Left cardiac atrium (tissue), 4 donors: ENCODE data around the gene GGPS1. TPM values are rescaled to one million over a fixed set of nuclear protein-coding genes. Genes with fewer than 3 reads are reported as not detected.
"Not testable (repeated sequence)": the region's sequence is repeated elsewhere in the genome, so short reads cannot be mapped to it uniquely, and the experiment has no call there.

ENCODE experiments used
- ATAC-seq, 2 donors: fragments of 200-7000 bp; cut with Tn5 transposase; one replicate each; pipeline ENCODE4 v1.9.1; 2020; ENCODE audit warnings: mild to moderate bottlenecking in 2 of 2, moderate library complexity in 2 of 2
- DNase-seq: peaks from one replicate; pipeline ENCODE4 v3.0.0-alpha.2; 2020
- intact Hi-C, 2 donors: fragments of 100-400 bp; cut with DNase I; formaldehyde crosslinking; loops; one replicate each; pipeline versions ENCODE4 v1.14.1 to v1.15.1; 2022 to 2023
- long read RNA-seq: library from polyadenylated mRNA; unstranded; transcript quantifications from one replicate; pipeline ENCODE4 v2.0.0, GENCODE V29; 2021
- total RNA-seq, 2 donors: library from RNA; stranded (reverse); fragmentation: NEBNext Ultra II Directional; extraction: Animal tissue kit (Norgen Biotek cat#: 25700); gene quantifications; one replicate each; pipeline ENCODE4 v1.2.1, GENCODE V29; 2021
- donor health status: DM: no; HTN: yes; CAD: no.
- donor health status: DM: no; HTN: yes; CAD: no; lungs with severe emphysema.
- donor health status: DM: yes; HTN: yes; CAD: no.
- donor health status: Dilated cardiomyopathy.

The GGPS1 gene
- 10 to 100 TPM; 25.1 to 28.4 TPM for total RNA-seq
- long read RNA-seq, transcript GGPS1-201 (4 exons, 2,895 nt) = major isoform, 16 of 18 reads
- long read RNA-seq, partial matches to known transcripts = 0 of 18 reads
- long read RNA-seq, other reads (novel, unspliced or antisense) = 0 of 18 reads

GRCh38 chr1:235328271-235329138, at the start of gene GGPS1:
GGPS1 (plus strand) TSS chr1:235328570; CDS start chr1:235335265, 6,695 bp downstream.
- DNase-seq (peak; percentile 97), ATAC-seq (peak; percentile 92 to 93)
- intact Hi-C loops = loop anchor here in 1 of 2 donors (5.0 kb wide), 2 partner anchors 76 to 89 kb away; no protein-coding TSS in a partner anchor

- DNase-seq = no peak
- ATAC-seq = no peak
- intact Hi-C loops = no loop called here
Measured at GRCh38 chr1:235278915-235279292, 49.5 kb upstream of the GGPS1 start.

GRCh38 chr1:235279694-235280093, 48.7 kb upstream of the GGPS1 start:
- no peak for ATAC-seq

GRCh38 chr1:235280467-235280866, 47.9 kb upstream of the GGPS1 start:
- intact Hi-C loops = no loop called here
- ATAC-seq (peak in 1 of 2 donors; percentile 29), DNase-seq (no peak)

More at GRCh38 chr1:235279694-235280093, 48.7 kb upstream of the GGPS1 start:
- DNase-seq = no peak
- intact Hi-C loops = no loop called here

GRCh38 chr1:235283636-235284035, 44.7 kb upstream of the GGPS1 start:
- intact Hi-C loops, DNase-seq, ATAC-seq: not testable (repeated sequence)

- intact Hi-C loops = no loop called here
- DNase-seq (no peak), ATAC-seq (no peak)
Measured at GRCh38 chr1:235284231-235284769, 44.1 kb upstream of the GGPS1 start.

GRCh38 chr1:235286667-235287066, 41.7 kb upstream of the GGPS1 start:
- ATAC-seq (no peak), DNase-seq (no peak)
- intact Hi-C loops = no loop called here

- DNase-seq (no peak), ATAC-seq (no peak)
- intact Hi-C loops = no loop called here
Measured at GRCh38 chr1:235287208-235287882, 41.0 kb upstream of the GGPS1 start.

- intact Hi-C loops = no loop called here
- DNase-seq = no peak
- no peak for ATAC-seq
Measured at GRCh38 chr1:235289859-235290739, 38.3 kb upstream of the GGPS1 start.

GRCh38 chr1:235290740-235291502, 37.4 kb upstream of the GGPS1 start:
- ATAC-seq (no peak), DNase-seq (no peak)
- intact Hi-C loops = no loop called here

GRCh38 chr1:235291599-235292091, 36.7 kb upstream of the GGPS1 start:
- ATAC-seq (no peak), DNase-seq (no peak)
- intact Hi-C loops = no loop called here

GRCh38 chr1:235292790-235293189, 35.6 kb upstream of the GGPS1 start:
- DNase-seq (no peak), ATAC-seq (no peak)
- intact Hi-C loops = no loop called here

GRCh38 chr1:235293322-235293942, 34.9 kb upstream of the GGPS1 start:
- DNase-seq (no peak), ATAC-seq (no peak)
- intact Hi-C loops = no loop called here

- intact Hi-C loops = no loop called here
- DNase-seq (no peak), ATAC-seq (peak in 1 of 2 donors; percentile 17)
Measured at GRCh38 chr1:235295902-235296350, 32.4 kb upstream of the GGPS1 start.

GRCh38 chr1:235296729-235297128, 31.6 kb upstream of the GGPS1 start:
- ATAC-seq (no peak), DNase-seq (no peak)
- intact Hi-C loops = no loop called here

GRCh38 chr1:235297579-235297978, 30.8 kb upstream of the GGPS1 start:
- DNase-seq (no peak), ATAC-seq (no peak)
- intact Hi-C loops = no loop called here

- intact Hi-C loops = no loop called here
- ATAC-seq (no peak), DNase-seq (no peak)
Measured at GRCh38 chr1:235298758-235299157, 29.6 kb upstream of the GGPS1 start.
